HG03469 (cell line): ENCODE measurements around the gene PIBF1.
A peak's percentile ranks its signal among the peaks of the same experiment; 100 is the strongest.
"Not testable (repeated sequence)": the region's sequence is repeated elsewhere in the genome, so short reads cannot be mapped to it uniquely, and the experiment has no call there.

ENCODE experiments used
- ATAC-seq: cut with Tn5 transposase; IDR thresholded peaks from one replicate; pipeline ENCODE4 v1.9.1; 2021; ENCODE audit warnings: mild to moderate bottlenecking, moderate library complexity, moderate number of reproducible peaks; ENCODE audit not compliant: unreplicated experiment

Gene PIBF1

GRCh38 chr13:72901546-72901945 is 119.6 kb downstream of the PIBF1 start:
- not testable (repeated sequence) for ATAC-seq

GRCh38 chr13:72908416-72908815 is 126.5 kb downstream of the PIBF1 start:
- no peak for ATAC-seq

DNA sequence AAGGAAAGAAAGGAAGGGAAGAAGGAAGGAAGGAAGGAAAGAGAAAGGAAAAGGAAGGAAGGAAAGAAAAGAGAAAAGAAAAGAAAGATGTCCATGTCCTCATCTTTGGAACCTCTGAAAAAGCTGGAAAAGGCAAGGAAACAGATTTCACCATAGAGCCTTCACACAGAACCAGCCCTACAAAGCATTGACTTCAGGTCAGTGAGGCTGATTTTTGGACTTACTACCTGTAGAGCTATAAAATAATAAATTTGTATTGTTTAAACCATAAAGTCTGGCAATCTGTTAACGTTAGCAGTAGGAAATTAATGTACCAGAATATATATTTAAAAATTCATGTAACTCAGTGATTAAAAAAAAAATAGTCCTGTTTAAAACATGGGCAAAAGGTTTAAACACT is 130.0 kb downstream of the PIBF1 start:
- ATAC-seq = no peak

DNA sequence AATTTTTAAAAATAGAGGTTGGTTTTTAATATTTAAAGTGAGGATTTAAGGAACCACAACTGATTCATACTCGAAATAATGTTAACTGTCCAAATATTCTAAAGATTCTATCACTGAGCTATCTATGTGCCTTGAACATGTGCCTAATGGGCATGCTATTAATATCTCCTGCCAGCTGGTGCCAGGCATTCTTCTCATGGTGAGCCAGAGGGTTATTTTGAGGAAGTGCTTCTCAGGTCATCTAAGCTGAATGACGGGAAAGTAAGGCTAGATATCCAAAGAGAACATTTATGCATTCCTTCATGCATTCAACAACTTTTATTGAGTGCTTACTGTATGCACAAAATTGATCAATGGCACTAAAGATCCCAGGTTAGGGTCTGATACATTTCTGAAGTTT is 138.2 kb downstream of the PIBF1 start:
- ATAC-seq = no peak

DNA sequence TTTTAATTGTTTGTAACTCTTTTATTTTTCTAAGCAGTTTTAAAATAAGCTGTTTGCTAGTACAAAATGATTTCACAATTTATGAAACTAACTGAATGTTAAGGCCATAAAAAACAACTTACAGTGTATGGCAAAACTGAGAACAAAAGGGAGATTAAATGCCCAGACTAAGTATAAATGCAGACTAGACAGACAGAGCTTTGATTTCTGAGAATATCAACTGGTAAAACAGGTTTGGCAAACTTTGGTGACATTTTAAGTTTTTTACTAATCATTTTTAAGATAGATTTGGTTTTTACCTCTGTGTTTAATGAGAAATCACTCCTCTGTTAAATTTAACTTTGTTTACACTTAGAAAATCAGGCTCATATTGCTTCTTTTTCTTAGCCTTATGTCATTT is 149.4 kb downstream of the PIBF1 start:
- no peak for ATAC-seq

DNA sequence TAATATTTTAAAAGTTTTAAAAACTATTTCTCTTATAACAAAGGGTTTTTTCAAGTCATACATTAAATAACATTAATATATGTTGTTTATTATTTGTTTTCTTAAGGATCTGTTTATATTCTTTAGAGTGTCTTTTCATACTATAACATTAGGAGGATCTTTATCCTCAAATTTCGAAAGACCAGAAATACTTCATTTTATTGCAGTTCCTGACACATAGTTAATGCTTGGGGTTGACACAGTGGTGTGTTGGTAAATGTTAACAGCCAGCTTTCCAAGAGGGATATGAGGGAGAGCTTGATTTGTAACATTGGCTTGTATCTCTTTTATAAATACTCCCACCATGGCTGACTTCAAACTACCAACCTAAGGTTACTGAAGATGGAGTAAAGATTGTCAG is 150.3 kb downstream of the PIBF1 start:
- no peak for ATAC-seq

DNA sequence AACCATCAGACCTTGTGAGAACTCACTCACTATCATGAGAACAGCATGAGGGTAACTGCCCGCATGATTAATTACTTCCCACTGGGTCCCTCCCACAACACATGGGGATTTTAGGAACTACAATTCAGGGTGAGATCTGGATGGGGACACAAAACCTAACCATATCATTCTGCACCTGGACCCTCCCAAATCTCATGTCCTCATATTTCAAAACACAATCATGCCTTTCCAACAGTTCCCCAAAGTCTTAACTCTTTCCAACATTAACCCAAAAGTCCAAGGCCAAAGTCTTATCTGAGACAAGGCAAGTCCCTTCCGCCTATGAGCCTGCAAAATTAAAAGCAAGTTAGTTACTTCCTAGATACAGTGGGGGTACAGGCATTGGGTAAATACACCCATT is 164.3 kb downstream of the PIBF1 start:
- not testable (repeated sequence) for ATAC-seq

- no peak for ATAC-seq
These were observed 170.7 kb downstream of the PIBF1 start for GRCh38 chr13:72952529-72953141.

DNA sequence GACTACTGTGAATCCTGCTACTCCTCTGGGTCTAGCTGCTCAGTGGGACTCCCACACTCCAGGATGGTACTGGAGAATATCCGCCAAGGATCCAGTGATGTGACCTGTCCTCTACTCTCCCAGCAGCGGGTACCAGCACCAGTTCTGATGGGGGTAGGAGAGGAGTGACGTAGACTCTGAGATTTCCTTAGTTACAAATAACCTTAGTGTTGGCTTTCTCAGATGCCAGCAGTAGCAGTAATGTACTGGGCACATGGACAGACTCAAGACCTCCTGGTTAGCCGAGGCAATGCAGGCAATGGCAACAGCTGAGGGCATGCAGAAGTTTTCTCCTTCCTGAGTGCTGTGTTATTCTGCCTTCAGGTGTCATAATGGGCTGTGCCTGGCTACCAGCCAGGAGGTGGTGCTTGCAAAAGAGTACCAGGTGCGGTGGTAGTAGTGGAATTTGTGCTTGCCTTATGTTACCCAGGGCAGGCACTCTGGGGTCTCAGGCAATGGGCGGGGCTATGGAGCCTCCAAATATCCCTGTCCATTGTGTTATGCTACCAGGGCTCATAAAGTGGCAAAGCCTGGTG is 171.5 kb downstream of the PIBF1 start:
- no peak for ATAC-seq

DNA sequence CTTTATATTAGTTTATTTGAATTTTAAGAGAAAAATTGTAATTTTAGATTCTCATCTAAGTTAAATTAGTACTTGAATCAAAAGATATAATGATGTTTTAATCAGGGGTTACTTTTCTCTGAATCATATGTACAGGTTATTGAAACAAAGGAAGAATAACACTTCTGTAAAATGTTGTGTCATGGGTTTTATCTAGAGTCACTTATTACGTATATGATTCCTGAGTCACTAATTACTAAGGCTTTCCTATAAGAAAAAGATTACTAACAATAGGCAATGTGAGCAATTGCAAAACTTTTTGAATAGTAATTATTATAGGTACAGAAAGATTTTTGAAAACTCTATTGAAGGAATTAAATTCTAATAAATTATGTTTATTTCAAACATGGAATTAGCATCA is 177.7 kb downstream of the PIBF1 start:
- no peak for ATAC-seq

- ATAC-seq = no peak
These were observed 178.2 kb downstream of the PIBF1 start for GRCh38 chr13:72960114-72960513.

- no peak for ATAC-seq
These were observed 178.6 kb downstream of the PIBF1 start for GRCh38 chr13:72960541-72960940.

DNA sequence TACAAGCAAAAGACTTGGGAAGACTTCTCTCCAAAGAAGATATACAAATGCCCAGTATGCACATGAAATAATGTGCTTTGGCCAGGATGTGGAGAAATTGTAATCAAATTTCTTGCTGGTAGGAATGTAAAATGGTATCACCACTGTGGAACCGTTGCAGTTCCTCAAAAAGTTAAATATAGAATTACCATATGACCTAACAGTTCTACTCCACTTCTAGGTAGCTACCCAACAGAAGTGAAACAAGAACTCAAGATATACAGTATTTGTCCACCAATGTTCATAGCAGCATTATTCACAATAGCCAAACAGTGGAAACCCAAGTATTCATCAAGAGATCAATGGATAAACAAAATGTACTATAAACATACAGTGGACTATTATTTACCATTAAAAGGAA is 181.8 kb downstream of the PIBF1 start:
- peak; percentile 91 for ATAC-seq

GRCh38 chr13:72970301-72970880 is 188.5 kb downstream of the PIBF1 start:
- no peak for ATAC-seq

DNA sequence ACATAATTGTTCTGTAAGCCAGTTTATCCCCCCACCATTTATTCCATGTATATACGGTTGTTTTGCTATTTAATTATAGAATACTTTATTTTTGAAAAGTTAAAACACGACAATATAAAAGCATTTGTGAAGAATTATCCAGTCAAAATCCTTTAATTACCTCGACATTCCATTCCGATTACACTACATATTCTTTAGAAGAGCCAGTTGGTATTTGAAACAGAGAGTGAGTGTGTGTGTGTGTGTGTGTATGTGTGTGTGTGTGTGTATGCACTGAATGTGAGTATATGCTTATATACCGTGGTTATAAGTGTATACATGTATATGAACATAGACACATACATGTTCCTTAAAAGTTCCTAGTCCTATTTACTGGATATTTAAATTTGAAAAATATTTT is 189.0 kb downstream of the PIBF1 start:
- no peak for ATAC-seq

GRCh38 chr13:72973234-72973633 is 191.3 kb downstream of the PIBF1 start:
- no peak for ATAC-seq

DNA sequence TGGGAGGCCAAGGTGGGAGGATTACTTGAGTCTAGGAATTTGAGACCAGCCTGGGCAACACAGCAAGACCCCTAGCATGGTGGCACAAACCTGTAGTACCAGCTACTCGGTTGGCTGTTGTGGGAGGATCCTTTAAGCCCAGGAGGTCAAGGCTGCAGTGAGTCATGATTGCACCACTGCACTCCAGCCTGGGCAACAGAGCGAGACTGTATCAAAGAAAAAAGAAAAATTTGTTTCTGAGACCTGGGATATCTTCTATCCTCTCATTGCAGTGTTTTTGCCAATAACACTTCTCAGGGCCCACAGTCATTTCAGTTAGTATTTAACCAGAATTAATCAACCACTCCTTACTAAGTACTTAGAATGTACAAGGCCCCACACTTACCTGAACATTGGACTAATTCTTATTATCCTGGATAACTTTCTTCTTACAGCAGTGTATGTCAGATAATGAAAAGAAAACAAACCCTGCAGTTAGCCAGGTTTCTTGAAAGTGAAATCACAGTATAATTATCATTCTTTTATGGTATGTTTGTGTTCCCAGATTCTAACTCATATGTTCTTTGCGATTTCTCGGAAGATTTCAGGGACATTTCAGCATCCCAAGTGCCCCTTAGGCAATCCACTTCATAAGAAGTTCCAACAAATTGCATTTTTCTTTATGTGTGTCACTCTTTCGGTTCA is 201.3 kb downstream of the PIBF1 start:
- no peak for ATAC-seq

DNA sequence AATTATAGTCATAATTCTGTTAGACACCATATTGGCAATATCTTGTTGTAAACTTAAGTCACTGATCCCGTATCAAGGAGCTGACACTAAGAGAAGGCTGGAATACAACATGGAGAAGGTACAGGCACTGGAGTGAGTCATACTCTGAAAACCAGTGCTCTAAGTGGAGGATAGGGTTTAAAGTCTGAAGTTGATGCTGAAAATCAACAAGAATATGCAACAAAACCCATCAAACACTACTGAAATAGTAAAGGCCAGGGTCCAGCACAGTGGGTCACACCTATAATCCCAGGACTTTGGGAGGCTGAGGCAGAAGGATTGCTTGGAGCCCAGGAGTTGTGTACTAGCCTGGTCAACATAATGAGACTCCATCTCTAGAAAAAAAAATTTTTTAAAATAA is 203.7 kb downstream of the PIBF1 start:
- no peak for ATAC-seq

- no peak for ATAC-seq
These were observed 204.3 kb downstream of the PIBF1 start for GRCh38 chr13:72986197-72986596.

- no peak for ATAC-seq
These were observed 209.0 kb downstream of the PIBF1 start for GRCh38 chr13:72990953-72991352.

DNA sequence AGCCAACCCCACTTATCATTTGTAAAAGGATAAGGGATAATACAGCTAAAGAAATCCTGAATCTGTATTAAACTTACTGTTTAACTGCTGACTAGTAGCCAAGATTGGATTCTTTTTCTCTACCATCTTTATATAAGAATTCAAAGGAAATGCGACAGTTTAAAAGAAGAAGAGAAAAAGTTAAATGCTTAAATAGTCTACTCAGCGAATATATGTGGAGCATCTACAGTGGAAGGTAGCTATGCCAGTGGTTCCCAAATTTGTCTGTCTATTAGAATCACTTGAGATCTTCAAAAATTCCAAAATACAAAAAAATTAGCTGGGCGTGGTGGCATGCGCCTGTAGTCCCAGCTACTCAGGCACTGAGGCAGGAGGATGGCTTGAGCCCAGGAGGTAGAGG is 216.1 kb downstream of the PIBF1 start:
- ATAC-seq = no peak

- ATAC-seq = peak; percentile 92
These were observed 218.2 kb downstream of the PIBF1 start for GRCh38 chr13:73000027-73000674.
